CD4-positive, alpha-beta memory T cell (primary cell): Measurements from ENCODE around the gene PRAMEF1. TPM values are rescaled to one million over a fixed set of nuclear protein-coding genes. Genes with fewer than 3 reads are reported as not detected.
"Not testable (repeated sequence)": the region's sequence is repeated elsewhere in the genome, so short reads cannot be mapped to it uniquely, and the experiment has no call there.

ENCODE experiments used
- CTCF ChIA-PET: fragments of 350-600 bp; sonication (Branson Sonifier 250); formaldehyde crosslinking; loops from one replicate; lab custom pipeline; 2021; ENCODE audit warnings: inconsistent platforms; ENCODE audit not compliant: partially characterized antibody; lab: Charles Lee
- POLR2A ChIA-PET: fragments of 350-600 bp; sonication (Branson Sonifier 250); formaldehyde crosslinking; loops from one replicate; lab custom pipeline; 2021; ENCODE audit not compliant: partially characterized antibody; lab: Charles Lee
- DNase-seq, 5 donors: peaks; one replicate each; pipeline versions ENCODE4 v3.0.0 to v3.0.0-alpha.2; 2020 to 2022; ENCODE audit warnings: mixed read lengths in 1 of 5
- H3K27ac ChIP-seq: one replicate; pipeline ENCODE4 v1.7.0; 2013; ENCODE audit warnings: low read depth, low read length
- H3K27me3 ChIP-seq: 2 replicates; pipeline ENCODE4 v1.7.0; 2013; ENCODE audit warnings: mild to moderate bottlenecking, low read length, moderate library complexity; ENCODE audit not compliant: insufficient read depth
- H3K36me3 ChIP-seq: 2 replicates; pipeline ENCODE4 v1.7.0; 2013; ENCODE audit warnings: mild to moderate bottlenecking, low read length, moderate library complexity; ENCODE audit not compliant: insufficient read depth
- H3K4me1 ChIP-seq: 2 replicates; pipeline ENCODE4 v1.7.0; 2013; ENCODE audit warnings: mild to moderate bottlenecking, low read length, moderate library complexity; ENCODE audit not compliant: insufficient read depth
- H3K4me3 ChIP-seq, 2 donors: one replicate each; pipeline ENCODE4 v1.7.0; 2013; ENCODE audit warnings: low read length in 2 of 2, mild to moderate bottlenecking in 1 of 2
- H3K9me3 ChIP-seq, 2 donors: one replicate each; pipeline ENCODE4 v1.7.0; 2013; ENCODE audit warnings: low read length in 2 of 2, control low read depth in 1 of 2; ENCODE audit not compliant: control insufficient read depth in 1 of 2
- H3K27ac Mint-ChIP-seq, 7 donors: one replicate each; pipeline ENCODE4 v1.8.0; 2020 to 2021; ENCODE audit warnings: mixed read lengths in 7 of 7, mild to moderate bottlenecking in 6 of 7, inconsistent platforms in 3 of 7, moderate library complexity in 3 of 7
- H3K27me3 Mint-ChIP-seq, 2 donors: one replicate each; pipeline ENCODE4 v1.8.0; 2020 to 2021; ENCODE audit warnings: mixed read lengths in 2 of 2
- H3K36me3 Mint-ChIP-seq, 2 donors: one replicate each; pipeline ENCODE4 v1.8.0; 2020 to 2021; ENCODE audit warnings: mixed read lengths in 2 of 2, inconsistent platforms in 1 of 2, mild to moderate bottlenecking in 1 of 2
- H3K4me1 Mint-ChIP-seq, 4 donors: one replicate each; pipeline ENCODE4 v1.8.0; 2020 to 2021; ENCODE audit warnings: mixed read lengths in 4 of 4, mild to moderate bottlenecking in 1 of 4
- H3K4me3 Mint-ChIP-seq, 8 donors: one replicate each; pipeline ENCODE4 v1.8.0; 2020 to 2021; ENCODE audit warnings: mixed read lengths in 8 of 8, mild to moderate bottlenecking in 7 of 8, moderate library complexity in 6 of 8, inconsistent platforms in 3 of 8
- H3K9me3 Mint-ChIP-seq, 8 donors: one replicate each; pipeline ENCODE4 v1.8.0; 2020 to 2021; ENCODE audit warnings: mixed read lengths in 8 of 8, mild to moderate bottlenecking in 5 of 8, inconsistent platforms in 3 of 8, moderate library complexity in 1 of 8
- intact Hi-C: fragments of 100-400 bp; cut with micrococcal nuclease; formaldehyde crosslinking; loops from one replicate; pipeline ENCODE4 v1.15.1; 2023
- polyA plus RNA-seq, 2 donors: library from polyadenylated mRNA; unstranded; fragments of 300-500 nt; fragmentation: Illumina TruSeq; gene quantifications; one replicate each; pipeline ENCODE4 v1.2.3, GENCODE V29; 2021
- total RNA-seq, 2 experiments: library from RNA; stranded (reverse); gene quantifications; one replicate each; pipeline ENCODE4 v1.2.3, GENCODE V29; 2021

Gene PRAMEF1
- total and polyA plus RNA-seq, 4 experiments from 2014 or later: not detected

GRCh38 chr1:12775443-12775842 is 15.8 kb upstream of the PRAMEF1 start:
- Mint-ChIP-seq H3K4me3 (no peak overlapping the region), H3K9me3 (no peaks in the 10 kb centered on the region), H3K27me3 (peaks cover 18 to 44% of the 10 kb centered on the region in 2 donors), H3K4me1 (no peaks in the 10 kb centered on the region), H3K36me3 (no peaks in the 10 kb centered on the region), H3K27ac (no peak overlapping the region)
- intact Hi-C loops: no loop called here
- H3K9me3 ChIP-seq: no peaks in the 10 kb centered on the region
- no peaks in the 10 kb centered on the region for H3K36me3 ChIP-seq
- no peaks in the 10 kb centered on the region for H3K4me1 ChIP-seq
- H3K4me3 ChIP-seq: no peak overlapping the region
- DNase-seq: no peak
- CTCF ChIA-PET: interaction anchor here (1.1 kb wide), 1 partner anchor 10 kb away, joined by 3 read pairs; no protein-coding TSS in a partner anchor
- POLR2A ChIA-PET: no interaction called here
- no peak overlapping the region for H3K27ac ChIP-seq
- no peaks in the 10 kb centered on the region for H3K27me3 ChIP-seq

GRCh38 chr1:12776801-12777557 is 14.2 kb upstream of the PRAMEF1 start:
- POLR2A ChIA-PET: no interaction called here

DNA sequence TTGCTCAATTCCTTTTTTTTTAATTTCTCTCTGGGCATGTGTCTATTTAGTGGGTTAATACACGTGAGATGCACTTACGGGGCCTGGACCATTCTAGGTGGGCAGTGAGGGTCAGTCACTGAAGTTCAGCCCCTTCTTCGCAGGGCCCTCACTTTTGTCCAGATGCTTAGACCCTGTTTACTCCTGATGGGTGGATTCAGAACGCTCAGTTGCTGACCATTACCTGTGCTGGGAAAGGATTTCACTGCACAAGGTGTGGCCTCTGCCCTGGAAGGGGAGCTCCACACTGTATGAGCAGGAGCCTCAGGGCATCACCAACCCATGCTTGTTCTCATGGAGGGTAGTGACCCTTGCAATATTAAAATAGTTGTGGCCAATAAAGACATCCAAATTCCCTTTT is 13.1 kb upstream of the PRAMEF1 start:
- POLR2A ChIA-PET: no interaction called here
- intact Hi-C loops: no loop called here
- Histone ChIP-seq H3K36me3 (no peaks in the 10 kb centered on the region), H3K4me1 (no peaks in the 10 kb centered on the region), H3K27me3 (no peaks in the 10 kb centered on the region), H3K9me3 (no peaks in the 10 kb centered on the region), H3K27ac (no peak overlapping the region), H3K4me3 (no peak overlapping the region)
- Mint-ChIP-seq H3K27me3 (peaks cover 13 to 34% of the 10 kb centered on the region in 2 donors), H3K36me3 (no peaks in the 10 kb centered on the region), H3K4me1 (no peaks in the 10 kb centered on the region), H3K4me3 (no peak overlapping the region), H3K9me3 (peaks cover 0 to 9% (median 1%) of the 10 kb centered on the region in 8 donors), H3K27ac (no peak overlapping the region)
- CTCF ChIA-PET: no interaction called here
- no peak for DNase-seq

More at GRCh38 chr1:12776801-12777557, 14.2 kb upstream of the PRAMEF1 start:
- intact Hi-C loops: no loop called here
- Histone ChIP-seq H3K27ac (no peak overlapping the region), H3K36me3 (no peaks in the 10 kb centered on the region), H3K9me3 (no peaks in the 10 kb centered on the region), H3K4me3 (no peak overlapping the region), H3K27me3 (no peaks in the 10 kb centered on the region), H3K4me1 (no peaks in the 10 kb centered on the region)
- peaks cover 16 to 37% of the 10 kb centered on the region in 2 donors for H3K27me3 Mint-ChIP-seq
- H3K27ac Mint-ChIP-seq: no peak overlapping the region
- peaks cover 0 to 3% (median 0%) of the 10 kb centered on the region in 8 donors for H3K9me3 Mint-ChIP-seq
- DNase-seq: no peak
- H3K4me3 Mint-ChIP-seq: no peak overlapping the region
- no peaks in the 10 kb centered on the region for H3K36me3 Mint-ChIP-seq
- CTCF ChIA-PET: no interaction called here
- H3K4me1 Mint-ChIP-seq: no peaks in the 10 kb centered on the region

DNA sequence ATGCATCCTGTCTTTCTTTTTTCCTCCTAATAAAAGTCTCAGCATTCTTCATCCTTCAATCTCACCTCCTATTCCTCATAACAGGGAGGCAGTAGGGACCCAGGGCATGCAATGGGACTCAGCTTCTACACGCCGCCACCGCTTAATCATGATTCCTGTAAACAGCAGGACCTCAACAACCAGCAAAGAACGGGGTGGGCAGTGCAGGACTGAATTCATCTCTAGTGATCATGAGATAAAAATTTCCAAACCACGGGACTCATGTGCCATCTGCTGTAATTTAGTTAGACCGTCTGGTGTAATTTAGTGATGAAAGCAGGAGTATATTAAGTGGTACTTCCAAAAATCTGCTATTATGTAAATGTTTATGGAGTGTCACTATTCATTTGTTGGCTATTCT is 12.3 kb upstream of the PRAMEF1 start:
- Mint-ChIP-seq H3K36me3 (no peaks in the 10 kb centered on the region), H3K27me3 (peaks cover 12 to 31% of the 10 kb centered on the region in 2 donors), H3K4me3 (no peak overlapping the region), H3K9me3 (peaks cover 0 to 17% (median 7%) of the 10 kb centered on the region in 8 donors), H3K4me1 (no peaks in the 10 kb centered on the region), H3K27ac (no peak overlapping the region)
- Histone ChIP-seq H3K9me3 (no peaks in the 10 kb centered on the region), H3K4me3 (no peak overlapping the region), H3K27ac (no peak overlapping the region), H3K27me3 (no peaks in the 10 kb centered on the region), H3K4me1 (no peaks in the 10 kb centered on the region), H3K36me3 (no peaks in the 10 kb centered on the region)
- intact Hi-C loops: no loop called here
- POLR2A ChIA-PET: no interaction called here
- CTCF ChIA-PET: no interaction called here
- DNase-seq: no peak

DNA sequence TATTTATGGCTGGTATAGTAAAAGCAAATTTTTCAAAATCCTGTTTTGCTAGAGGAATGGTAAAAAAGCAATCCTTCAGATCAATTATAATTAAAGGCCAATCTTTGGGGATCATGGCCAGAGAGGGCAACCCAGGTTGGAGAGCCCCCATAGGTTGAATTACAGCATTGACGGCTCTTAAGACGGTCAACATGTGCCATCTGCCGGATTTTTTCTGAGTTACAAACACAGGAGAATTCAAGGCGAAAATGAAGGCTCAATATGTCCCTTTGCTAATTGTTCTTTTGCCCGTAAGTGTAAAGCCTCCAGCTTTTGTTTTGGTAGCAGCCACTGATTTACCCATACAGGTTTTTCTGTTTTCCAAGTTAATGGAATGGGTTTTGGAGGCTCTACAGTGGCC is 9.7 kb upstream of the PRAMEF1 start:
- Mint-ChIP-seq H3K27me3 (peaks cover 13 to 18% of the 10 kb centered on the region in 2 donors), H3K9me3 (peaks cover 2 to 39% (median 27%) of the 10 kb centered on the region in 8 donors)
- H3K4me1 Mint-ChIP-seq, H3K36me3 Mint-ChIP-seq, H3K27ac ChIP-seq, H3K9me3 ChIP-seq, H3K27me3 ChIP-seq, H3K4me3 Mint-ChIP-seq, DNase-seq, H3K27ac Mint-ChIP-seq, POLR2A ChIA-PET, H3K4me3 ChIP-seq, H3K36me3 ChIP-seq, H3K4me1 ChIP-seq, CTCF ChIA-PET, intact Hi-C loops: not testable (repeated sequence)

DNA sequence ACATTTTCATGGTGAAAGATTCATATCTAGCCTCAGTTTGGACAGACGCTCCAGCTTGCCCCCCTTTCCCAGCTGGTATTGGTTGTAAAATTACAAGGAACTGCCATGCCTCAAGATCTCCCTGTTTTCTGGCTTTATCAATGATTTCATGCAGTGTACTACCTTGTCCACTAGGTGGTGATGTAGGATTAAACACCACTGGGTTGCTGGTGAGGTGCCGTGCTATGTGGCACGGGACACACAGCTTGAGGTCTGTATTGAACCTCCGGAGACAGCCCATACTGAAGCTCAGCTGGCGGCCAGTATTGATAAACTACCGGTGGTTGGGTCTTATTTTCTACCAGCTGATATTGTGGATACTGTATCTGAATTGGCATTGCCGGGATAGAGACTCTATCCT is 7.4 kb upstream of the PRAMEF1 start:
- H3K36me3 ChIP-seq, H3K9me3 ChIP-seq, H3K27me3 Mint-ChIP-seq, H3K27ac ChIP-seq, H3K4me3 ChIP-seq, POLR2A ChIA-PET, DNase-seq, CTCF ChIA-PET, H3K27ac Mint-ChIP-seq, H3K4me3 Mint-ChIP-seq, intact Hi-C loops, H3K4me1 ChIP-seq, H3K4me1 Mint-ChIP-seq, H3K27me3 ChIP-seq, H3K36me3 Mint-ChIP-seq: not testable (repeated sequence)
- H3K9me3 Mint-ChIP-seq: peaks cover 2 to 46% (median 34%) of the 10 kb centered on the region in 8 donors

GRCh38 chr1:12784729-12785128 is 6.5 kb upstream of the PRAMEF1 start:
- H3K36me3 Mint-ChIP-seq, H3K4me1 Mint-ChIP-seq, intact Hi-C loops, H3K27ac ChIP-seq, H3K36me3 ChIP-seq, H3K27me3 ChIP-seq, H3K4me1 ChIP-seq, H3K4me3 Mint-ChIP-seq, H3K9me3 ChIP-seq, DNase-seq, POLR2A ChIA-PET, H3K27me3 Mint-ChIP-seq, CTCF ChIA-PET, H3K4me3 ChIP-seq, H3K27ac Mint-ChIP-seq: not testable (repeated sequence)
- peaks cover 2 to 46% (median 34%) of the 10 kb centered on the region in 8 donors for H3K9me3 Mint-ChIP-seq
